Measurements from ENCODE around the gene GIPR.

GRCh38 chr19:45638930-45639729 lies 28.9 kb upstream of the GIPR start, which contains the start of gene EML2:
- TF ChIP-seq CTCF (IDR thresholded peaks at IDR 0.05) = peak in 1 of 3 experiments; percentile 16
- TF ChIP-seq POLR2A (IDR thresholded peaks at IDR 0.05) = no peak
